Fibroblast of skin of left quadriceps (primary cell): ENCODE data around the gene NFIA.

ENCODE experiments used
- DNase-seq, 2 experiments: peaks; one replicate each; pipeline ENCODE4 v3.0.0-alpha.2; 2013; ENCODE audit warnings: low read depth in 2 of 2

Gene NFIA

GRCh38 chr1:61370177-61370912 is 288.0 kb downstream of the NFIA start:
- no peak for DNase-seq

GRCh38 chr1:61370913-61371279 is 288.5 kb downstream of the NFIA start:
- no peak for DNase-seq

GRCh38 chr1:61372944-61373343 is 290.6 kb downstream of the NFIA start:
- DNase-seq: no peak

- DNase-seq: no peak
Measured at GRCh38 chr1:61374156-61374555, 291.8 kb downstream of the NFIA start.

- DNase-seq: no peak
Measured at GRCh38 chr1:61375082-61375880, 292.9 kb downstream of the NFIA start.

- DNase-seq: no peak
Measured at GRCh38 chr1:61376151-61376550, 293.8 kb downstream of the NFIA start.

GRCh38 chr1:61377242-61377958 is 295.0 kb downstream of the NFIA start:
- no peak for DNase-seq

- no peak for DNase-seq
Measured at GRCh38 chr1:61378494-61379180, 296.3 kb downstream of the NFIA start.

- no peak for DNase-seq
Measured at GRCh38 chr1:61379693-61380092, 297.3 kb downstream of the NFIA start.

GRCh38 chr1:61380561-61380960 is 298.2 kb downstream of the NFIA start:
- no peak for DNase-seq

- DNase-seq: no peak
Measured at GRCh38 chr1:61386323-61386722, 304.0 kb downstream of the NFIA start.

GRCh38 chr1:61386770-61387169 is 304.4 kb downstream of the NFIA start:
- DNase-seq: no peak

GRCh38 chr1:61387829-61388228 is 305.5 kb downstream of the NFIA start:
- DNase-seq: no peak

- DNase-seq: peak; percentile 7 to 8
Measured at GRCh38 chr1:61388566-61388965, 306.2 kb downstream of the NFIA start.

GRCh38 chr1:61389194-61389925 is 307.0 kb downstream of the NFIA start:
- DNase-seq: no peak

GRCh38 chr1:61389926-61390845 is 307.8 kb downstream of the NFIA start:
- no peak for DNase-seq

- DNase-seq: no peak
Measured at GRCh38 chr1:61391730-61392129, 309.4 kb downstream of the NFIA start.

GRCh38 chr1:61392409-61393242 is 310.3 kb downstream of the NFIA start:
- DNase-seq: no peak

GRCh38 chr1:61393575-61393974 is 311.2 kb downstream of the NFIA start:
- no peak for DNase-seq
